Pancreas (tissue), 10 donors: ENCODE measurements around the gene RREB1. TPM values are rescaled to one million over a fixed set of nuclear protein-coding genes. Genes with fewer than 3 reads are reported as not detected.

Source experiments
- ATAC-seq, 4 donors: fragments of 200-7000 bp; cut with Tn5 transposase; one replicate each; pipeline versions ENCODE4 v1.8.0 to v1.9.1; 2020; ENCODE audit warnings: mild to moderate bottlenecking in 4 of 4, moderate library complexity in 4 of 4
- DNase-seq, 6 donors: peaks; one replicate each; pipeline ENCODE4 v3.0.0-alpha.2; 2020
- FAIRE-seq: peaks from 2 replicates; lab custom pipeline; 2012; peaks lifted over from hg19 to GRCh38; lab: Jason Lieb, UNC
- H3K27ac ChIP-seq, 4 donors: fragments of 200-600 bp; sonication (generic); 1 replicate in 3 of 4; 2 replicates in 1 of 4; pipeline versions ENCODE4 v1.5.0 to v1.8.0; 2020
- H3K27me3 ChIP-seq, 4 donors: fragments of 200-600 bp; one replicate each; pipeline ENCODE4 v1.8.0; 2021
- H3K36me3 ChIP-seq, 3 donors: fragments of 200-600 bp; sonication (generic) in 1 of 3; one replicate each; pipeline versions ENCODE4 v1.5.0 to v1.8.0; 2020 to 2021
- H3K4me1 ChIP-seq, 3 donors: fragments of 200-600 bp; one replicate each; pipeline ENCODE4 v1.8.0; 2021
- H3K4me3 ChIP-seq, 4 donors: fragments of 200-600 bp; sonication (generic) in 2 of 4; one replicate each; pipeline versions ENCODE4 v1.5.0 to v1.8.0; 2020 to 2021
- H3K9me3 ChIP-seq, 4 donors: fragments of 200-600 bp; one replicate each; pipeline ENCODE4 v1.8.0; 2021
- WGBS, 2 donors: extraction: QIAGEN DNeasy Blood & Tissue Kit; methylation state at CpG; one replicate each; pipeline ENCODE4 v1.1.7; 2013; 5-methylcytosine and 5-hydroxymethylcytosine counted together
- intact Hi-C, 3 donors: fragments of 100-400 bp; cut with DNase I; formaldehyde crosslinking; loops; one replicate each; pipeline versions ENCODE4 v1.11.1 to v1.14.2; 2022
- polyA plus RNA-seq, 2 donors: library from polyadenylated mRNA; stranded (reverse); fragments of 200-250 nt; gene quantifications; one replicate each; pipeline ENCODE4 v1.2.3, GENCODE V29; 2013
- total RNA-seq, 6 donors: library from RNA; stranded (reverse); fragmentation: NEBNext Ultra II Directional in 4 of 6; extraction: Animal tissue kit (Norgen Biotek cat#: 25700) in 4 of 6; gene quantifications; one replicate each; pipeline versions ENCODE4 v1.2.1 to v1.2.4, GENCODE V29; 2021 to 2023
- TF ChIP-seq, protein P1 (sequence below), 4 donors: fragments of 200-600 bp; sonication (generic) in 3 of 4; IDR thresholded peaks; one replicate each; pipeline versions ENCODE4 v1.5.0 to v1.8.0; 2021; ENCODE audit warnings: antibody characterized with exemption in 4 of 4
- donor health status: healthy with polysubstance abuse.
- donor health status: DM: no; HTN: no; CAD: no; lungs with moderate emphysema.
- donor health status: DM: no; HTN: no; CAD: no.
- donor health status: control.
- donor health status: control.
- donor health status: Bipolar disorder and iron deficiency.
- donor health status: DM: yes; HTN: yes; CAD: no.
- donor health status: DM: no; HTN: no; CAD: no.
- donor health status: DM: no; HTN: no; CAD: no.
- donor health status: DM: yes; HTN: yes; CAD: no.

RREB1 gene
- total and polyA plus RNA-seq, 8 donors: 8.9 to 45.3 (median 29.1) TPM

GRCh38 chr6:7088076-7088742 is 19.6 kb upstream of the RREB1 start:
- Histone ChIP-seq H3K9me3 (no peaks in the 10 kb centered on the region), H3K27me3 (no peaks in the 10 kb centered on the region), H3K36me3 (no peaks in the 10 kb centered on the region), H3K4me3 (no peak overlapping the region), H3K4me1 (peaks cover 0 to 6% (median 0%) of the 10 kb centered on the region in 3 donors), H3K27ac (no peak overlapping the region)
- ATAC-seq: no peak
- WGBS, 2 donors: 73 to 81% methylated on average over 2 of the region's 2 CpGs
- TF ChIP-seq, protein P1, sequence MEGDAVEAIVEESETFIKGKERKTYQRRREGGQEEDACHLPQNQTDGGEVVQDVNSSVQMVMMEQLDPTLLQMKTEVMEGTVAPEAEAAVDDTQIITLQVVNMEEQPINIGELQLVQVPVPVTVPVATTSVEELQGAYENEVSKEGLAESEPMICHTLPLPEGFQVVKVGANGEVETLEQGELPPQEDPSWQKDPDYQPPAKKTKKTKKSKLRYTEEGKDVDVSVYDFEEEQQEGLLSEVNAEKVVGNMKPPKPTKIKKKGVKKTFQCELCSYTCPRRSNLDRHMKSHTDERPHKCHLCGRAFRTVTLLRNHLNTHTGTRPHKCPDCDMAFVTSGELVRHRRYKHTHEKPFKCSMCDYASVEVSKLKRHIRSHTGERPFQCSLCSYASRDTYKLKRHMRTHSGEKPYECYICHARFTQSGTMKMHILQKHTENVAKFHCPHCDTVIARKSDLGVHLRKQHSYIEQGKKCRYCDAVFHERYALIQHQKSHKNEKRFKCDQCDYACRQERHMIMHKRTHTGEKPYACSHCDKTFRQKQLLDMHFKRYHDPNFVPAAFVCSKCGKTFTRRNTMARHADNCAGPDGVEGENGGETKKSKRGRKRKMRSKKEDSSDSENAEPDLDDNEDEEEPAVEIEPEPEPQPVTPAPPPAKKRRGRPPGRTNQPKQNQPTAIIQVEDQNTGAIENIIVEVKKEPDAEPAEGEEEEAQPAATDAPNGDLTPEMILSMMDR (IDR thresholded peaks at IDR 0.05): no peak
- no peak for DNase-seq
- intact Hi-C loops: no loop called here
- no peak for FAIRE-seq

- DNase-seq: no peak
- WGBS, 2 donors: 95% methylated on average over 2 of the region's 2 CpGs
- Histone ChIP-seq H3K27ac (no peak overlapping the region), H3K4me3 (no peak overlapping the region), H3K36me3 (no peaks in the 10 kb centered on the region), H3K9me3 (no peaks in the 10 kb centered on the region), H3K4me1 (no peaks in the 10 kb centered on the region), H3K27me3 (no peaks in the 10 kb centered on the region)
- intact Hi-C loops: no loop called here
- TF ChIP-seq, protein P1 (IDR thresholded peaks at IDR 0.05): no peak
- no peak for FAIRE-seq
- ATAC-seq: no peak
These were observed 8.8 kb upstream of the RREB1 start for GRCh38 chr6:7098993-7099392.

GRCh38 chr6:7100072-7100752 is 7.5 kb upstream of the RREB1 start:
- DNase-seq: no peak
- Histone ChIP-seq H3K4me1 (no peaks in the 10 kb centered on the region), H3K27ac (no peak overlapping the region), H3K4me3 (no peak overlapping the region), H3K36me3 (no peaks in the 10 kb centered on the region), H3K27me3 (no peaks in the 10 kb centered on the region), H3K9me3 (no peaks in the 10 kb centered on the region)
- ATAC-seq: no peak
- TF ChIP-seq, protein P1 (IDR thresholded peaks at IDR 0.05): no peak
- 77 to 79% methylated on average over 3 of the region's 3 CpGs for WGBS, 2 donors
- intact Hi-C loops: no loop called here
- FAIRE-seq: no peak

DNA sequence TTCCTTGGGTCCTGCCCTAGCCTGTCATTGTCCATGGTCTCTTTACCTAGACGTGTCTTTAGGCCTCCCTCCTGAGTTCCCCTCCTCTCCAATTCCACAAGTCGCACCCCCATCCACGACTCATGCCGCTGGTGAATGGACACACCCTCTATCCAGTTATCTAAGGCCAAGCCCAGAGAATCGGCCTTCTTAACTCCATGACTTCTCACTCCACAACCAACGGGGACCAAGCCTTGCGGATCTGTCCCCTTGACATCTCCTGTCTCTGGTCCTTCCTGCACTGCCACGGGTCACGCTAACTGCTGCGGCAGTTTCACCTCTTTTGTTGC is 7.0 kb upstream of the RREB1 start:
- TF ChIP-seq, protein P1 (IDR thresholded peaks at IDR 0.05): no peak
- Histone ChIP-seq H3K27me3 (no peaks in the 10 kb centered on the region), H3K9me3 (no peaks in the 10 kb centered on the region), H3K27ac (no peak overlapping the region), H3K4me1 (peaks cover 0 to 3% (median 0%) of the 10 kb centered on the region in 3 donors), H3K4me3 (no peak overlapping the region), H3K36me3 (no peaks in the 10 kb centered on the region)
- ATAC-seq: no peak
- intact Hi-C loops: no loop called here
- DNase-seq: no peak
- 88 to 92% methylated on average over 10 of the region's 10 CpGs for WGBS, 2 donors
- no peak for FAIRE-seq

DNA sequence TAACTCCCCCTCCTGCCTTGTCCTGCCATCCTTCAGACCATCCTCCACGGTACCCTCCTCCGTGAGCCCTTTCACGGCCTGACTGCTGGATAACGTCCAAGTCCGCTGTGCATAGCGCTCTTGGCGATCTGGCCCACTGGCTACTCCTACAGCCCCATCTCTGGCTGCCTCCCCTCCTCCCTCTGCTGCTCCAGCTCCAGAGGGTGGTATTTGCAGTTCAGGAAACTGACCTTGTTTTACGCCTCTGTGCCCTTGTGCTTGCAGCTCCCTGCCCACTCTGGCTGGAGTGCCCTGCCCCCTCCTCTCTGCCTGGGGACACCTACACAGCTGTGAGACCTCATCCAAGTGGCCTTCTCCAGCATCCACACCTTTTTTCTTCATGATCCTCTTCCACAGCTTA is 6.5 kb upstream of the RREB1 start:
- ATAC-seq (no peak), DNase-seq (peak in 1 of 6 donors; percentile 46), FAIRE-seq (no peak)
- Histone ChIP-seq H3K27ac (no peak overlapping the region), H3K27me3 (no peaks in the 10 kb centered on the region), H3K9me3 (no peaks in the 10 kb centered on the region), H3K4me3 (no peak overlapping the region), H3K4me1 (peaks cover 0 to 6% (median 0%) of the 10 kb centered on the region in 3 donors), H3K36me3 (no peaks in the 10 kb centered on the region)
- intact Hi-C loops: no loop called here
- TF ChIP-seq, protein P1 (IDR thresholded peaks at IDR 0.05): no peak
- WGBS, 2 donors: 76 to 86% methylated on average over 8 of the region's 8 CpGs
